BLaER1 (cell line): Measurements from ENCODE around the gene CH25H.
"Not testable (repeated sequence)": the region's sequence is repeated elsewhere in the genome, so short reads cannot be mapped to it uniquely, and the experiment has no call there.

Experiments
- H3K27ac ChIP-seq: shearing (Covaris generic); formaldehyde crosslinking; 2 replicates; pipeline ENCODE4 v1.8.1; 2022
- H3K27me3 ChIP-seq: shearing (Covaris generic); formaldehyde crosslinking; 2 replicates; pipeline ENCODE4 v1.8.1; 2022
- H3K36me3 ChIP-seq: shearing (Covaris generic); formaldehyde crosslinking; 2 replicates; pipeline ENCODE4 v1.8.1; 2022
- H3K4me1 ChIP-seq: shearing (Covaris generic); formaldehyde crosslinking; 2 replicates; pipeline ENCODE4 v1.8.1; 2022
- H3K4me2 ChIP-seq: shearing (Covaris generic); formaldehyde crosslinking; 2 replicates; pipeline ENCODE4 v1.8.1; 2022
- H3K4me3 ChIP-seq: shearing (Covaris generic); formaldehyde crosslinking; 2 replicates; pipeline ENCODE4 v1.8.1; 2022
- H3K9ac ChIP-seq: shearing (Covaris generic); formaldehyde crosslinking; 2 replicates; pipeline ENCODE4 v1.8.1; 2022
- H3K9me3 ChIP-seq: shearing (Covaris generic); formaldehyde crosslinking; 2 replicates; pipeline ENCODE4 v1.8.1; 2022
- H4K20me1 ChIP-seq: shearing (Covaris generic); formaldehyde crosslinking; 2 replicates; pipeline ENCODE4 v1.8.1; 2022
- Cebpa-rat ChIP-seq: shearing (Covaris generic); IDR thresholded peaks from 2 replicates; pipeline ENCODE4 v1.8.1; 2022

The CH25H gene

DNA sequence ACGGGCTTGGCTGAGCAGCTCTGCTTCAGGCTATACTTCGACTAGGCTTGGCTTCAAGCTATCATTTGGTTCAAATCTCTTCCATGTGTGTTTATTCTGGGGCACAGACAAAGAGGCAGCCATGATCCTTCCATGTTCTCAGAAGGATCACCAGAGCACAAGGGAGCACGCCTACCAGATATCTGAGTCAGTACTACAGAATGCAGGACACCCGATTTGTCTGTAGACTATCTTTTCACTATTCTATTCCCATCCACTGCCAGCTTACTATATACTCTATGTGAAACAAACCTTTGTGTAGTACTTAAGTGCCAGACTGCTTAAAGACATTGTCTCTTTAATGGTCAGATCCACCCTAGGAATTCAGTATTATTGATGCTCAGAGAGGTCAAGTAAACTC lies 35.1 kb downstream of the CH25H start:
- Histone ChIP-seq H3K27ac (no peak overlapping the region), H3K4me2 (no peak overlapping the region), H3K27me3 (no peaks in the 10 kb centered on the region), H3K4me1 (no peaks in the 10 kb centered on the region), H3K9ac (no peak overlapping the region), H3K4me3 (no peak overlapping the region), H4K20me1 (no peaks in the 10 kb centered on the region), H3K36me3 (no peaks in the 10 kb centered on the region), H3K9me3 (no peaks in the 10 kb centered on the region)
- TF ChIP-seq Cebpa-rat, result no peak

DNA sequence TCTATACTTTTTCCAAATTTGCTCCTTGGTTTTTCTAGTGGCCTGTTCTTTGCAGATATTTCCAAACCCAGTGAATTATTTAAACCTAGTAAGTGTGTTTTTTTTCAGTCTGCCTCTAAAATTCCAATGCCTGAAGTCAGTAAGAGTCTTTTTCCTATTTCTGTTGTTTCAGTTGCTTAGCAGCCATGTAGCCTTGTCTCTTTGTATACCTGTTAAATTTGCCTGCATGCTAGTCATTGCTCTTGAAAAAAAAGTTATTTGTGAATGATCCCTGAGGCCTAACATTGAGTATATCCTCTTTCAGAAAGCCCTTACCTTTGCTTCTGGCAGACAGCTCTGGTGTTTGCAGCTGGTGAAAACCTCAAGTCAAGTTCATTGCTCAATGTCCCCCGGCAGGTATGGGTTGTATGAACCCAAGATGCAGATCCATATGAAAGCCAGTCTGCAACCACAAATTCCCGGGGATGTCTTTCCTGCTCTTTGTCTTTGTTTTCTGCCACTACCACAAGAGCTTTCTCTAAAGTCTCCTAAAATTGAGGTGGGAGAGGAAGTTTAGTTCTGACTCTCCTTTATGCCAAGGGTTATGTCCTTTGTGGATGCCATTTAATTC lies 35.7 kb downstream of the CH25H start:
- Histone ChIP-seq H3K36me3 (no peaks in the 10 kb centered on the region), H3K27me3 (no peaks in the 10 kb centered on the region), H4K20me1 (no peaks in the 10 kb centered on the region), H3K27ac (no peak overlapping the region), H3K9me3 (no peaks in the 10 kb centered on the region), H3K9ac (no peak overlapping the region), H3K4me1 (no peaks in the 10 kb centered on the region), H3K4me3 (no peak overlapping the region), H3K4me2 (no peak overlapping the region)
- no peak for TF ChIP-seq Cebpa-rat

DNA sequence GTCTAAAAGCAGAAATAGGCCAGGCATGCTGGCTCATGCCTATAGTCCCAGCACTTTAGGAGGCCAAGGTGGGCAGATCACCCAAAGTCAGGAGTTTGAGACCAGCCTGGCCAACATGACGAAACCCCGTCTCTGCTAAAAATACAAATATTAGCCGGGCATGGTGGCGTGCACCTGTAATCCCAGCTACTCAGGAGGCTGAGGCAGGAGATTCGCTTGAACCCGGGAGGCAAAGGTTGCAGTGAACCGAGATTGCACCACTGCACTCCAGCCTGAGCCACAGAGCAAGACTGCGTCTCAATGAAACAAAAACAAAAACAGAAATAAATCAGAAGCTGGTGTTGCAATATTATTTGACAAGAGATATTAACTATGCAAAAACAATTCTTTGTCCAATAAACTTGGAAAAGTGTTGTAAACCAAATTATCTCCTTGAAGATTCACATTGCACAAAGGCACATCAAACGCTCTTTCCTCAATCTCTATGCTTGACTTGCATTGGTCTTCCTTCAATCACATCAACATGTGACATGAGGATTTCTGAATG lies 38.7 kb downstream of the CH25H start:
- not testable (repeated sequence) for H3K9ac ChIP-seq, H3K4me2 ChIP-seq, H3K27me3 ChIP-seq, H3K27ac ChIP-seq, H3K4me3 ChIP-seq, H4K20me1 ChIP-seq, H3K36me3 ChIP-seq, H3K9me3 ChIP-seq, H3K4me1 ChIP-seq

DNA sequence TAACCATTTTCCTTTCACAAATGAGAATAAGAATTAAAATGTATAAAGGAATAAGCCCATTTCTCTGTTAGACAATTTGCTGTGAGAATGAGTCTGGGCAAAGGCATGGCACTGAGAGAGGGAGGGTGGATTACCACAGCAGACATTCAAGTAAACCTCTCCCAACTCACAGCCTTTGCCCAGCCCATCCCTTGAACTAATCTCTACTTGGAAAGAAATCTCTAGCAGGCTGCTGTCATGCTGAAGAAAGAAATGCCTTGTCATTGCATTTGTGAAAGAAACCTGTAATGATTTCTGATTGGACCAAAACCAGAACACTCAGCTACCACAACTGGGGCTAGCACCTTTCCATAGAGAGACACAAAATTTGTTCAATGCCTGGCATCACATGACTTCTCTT lies 39.2 kb downstream of the CH25H start:
- no peaks in the 10 kb centered on the region for H3K27me3 ChIP-seq
- no peaks in the 10 kb centered on the region for H3K4me1 ChIP-seq
- no peak overlapping the region for H3K9ac ChIP-seq
- no peak overlapping the region for H3K4me3 ChIP-seq
- H3K4me2 ChIP-seq, result no peak overlapping the region
- H3K36me3 ChIP-seq, result no peaks in the 10 kb centered on the region
- no peak overlapping the region for H3K27ac ChIP-seq
- H4K20me1 ChIP-seq, result no peaks in the 10 kb centered on the region
- no peaks in the 10 kb centered on the region for H3K9me3 ChIP-seq
- no peak for TF ChIP-seq Cebpa-rat

DNA sequence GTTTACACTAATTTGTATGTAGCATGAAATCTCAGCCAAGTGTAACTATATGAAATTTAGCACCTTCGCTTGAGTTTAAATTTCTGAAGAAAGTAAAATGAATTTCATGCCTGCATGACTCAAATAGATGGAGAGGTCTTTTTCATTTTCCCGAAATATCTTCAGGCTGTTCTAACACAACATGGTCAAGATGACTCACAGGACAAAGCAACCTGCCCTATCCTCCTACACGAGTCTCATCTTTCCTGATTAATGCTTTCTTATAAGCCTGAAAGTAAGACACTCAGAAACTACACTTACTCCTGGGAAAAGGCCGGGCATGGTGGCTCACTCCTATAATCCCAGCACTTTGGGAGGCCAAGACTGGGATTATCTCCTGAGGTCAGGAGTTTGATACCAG lies 41.2 kb downstream of the CH25H start:
- Histone ChIP-seq H3K4me2 (no peak overlapping the region), H3K9ac (no peak overlapping the region), H3K4me1 (no peaks in the 10 kb centered on the region), H3K4me3 (no peak overlapping the region), H3K27me3 (no peaks in the 10 kb centered on the region), H3K36me3 (no peaks in the 10 kb centered on the region), H3K27ac (no peak overlapping the region), H4K20me1 (no peaks in the 10 kb centered on the region), H3K9me3 (no peaks in the 10 kb centered on the region)
- no peak for TF ChIP-seq Cebpa-rat

DNA sequence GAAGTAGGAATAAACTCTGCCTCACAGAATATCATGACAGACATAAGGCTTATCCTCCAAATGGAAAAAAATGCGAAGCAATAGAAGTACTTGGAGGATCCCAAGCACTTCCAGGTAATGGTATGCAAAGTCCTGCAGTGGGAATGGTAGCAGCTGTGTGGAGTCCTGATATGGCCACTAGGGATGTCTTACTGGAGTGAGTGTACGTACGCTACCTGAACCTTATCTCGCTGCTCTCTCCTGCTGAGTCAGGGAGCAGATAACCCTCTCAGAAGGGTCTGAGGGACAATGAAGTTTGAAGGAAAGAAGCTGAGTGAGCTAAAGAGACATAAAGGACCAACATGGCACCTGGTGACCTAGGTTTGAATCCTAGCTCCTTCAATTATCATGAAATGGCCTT lies 42.2 kb downstream of the CH25H start:
- H4K20me1 ChIP-seq, result no peaks in the 10 kb centered on the region
- no peaks in the 10 kb centered on the region for H3K36me3 ChIP-seq
- no peaks in the 10 kb centered on the region for H3K9me3 ChIP-seq
- no peak overlapping the region for H3K4me2 ChIP-seq
- H3K27me3 ChIP-seq, result no peaks in the 10 kb centered on the region
- no peak overlapping the region for H3K9ac ChIP-seq
- H3K27ac ChIP-seq, result no peak overlapping the region
- no peak overlapping the region for H3K4me3 ChIP-seq
- TF ChIP-seq Cebpa-rat, result no peak
- no peaks in the 10 kb centered on the region for H3K4me1 ChIP-seq

DNA sequence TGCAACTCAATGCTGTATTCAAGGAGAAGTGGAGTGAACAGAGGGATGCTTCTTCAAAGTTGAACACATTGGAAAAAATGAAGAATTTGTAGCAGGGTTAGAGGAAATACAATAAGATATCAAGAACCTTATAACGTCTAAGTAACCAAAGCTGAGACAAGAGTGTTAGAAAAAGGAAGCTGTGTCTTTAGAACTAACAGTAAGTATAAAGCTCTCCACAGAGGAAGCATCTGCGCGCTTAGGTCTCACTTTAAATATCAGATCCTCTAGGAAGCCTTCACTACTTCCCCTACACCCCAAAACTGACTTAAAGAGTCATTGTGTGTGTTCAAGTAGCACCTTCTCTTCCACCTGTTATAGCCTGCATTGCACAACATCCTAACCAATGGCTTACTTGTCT lies 43.0 kb downstream of the CH25H start:
- Histone ChIP-seq H3K4me2 (no peak overlapping the region), H3K36me3 (no peaks in the 10 kb centered on the region)
- TF ChIP-seq Cebpa-rat, result no peak

DNA sequence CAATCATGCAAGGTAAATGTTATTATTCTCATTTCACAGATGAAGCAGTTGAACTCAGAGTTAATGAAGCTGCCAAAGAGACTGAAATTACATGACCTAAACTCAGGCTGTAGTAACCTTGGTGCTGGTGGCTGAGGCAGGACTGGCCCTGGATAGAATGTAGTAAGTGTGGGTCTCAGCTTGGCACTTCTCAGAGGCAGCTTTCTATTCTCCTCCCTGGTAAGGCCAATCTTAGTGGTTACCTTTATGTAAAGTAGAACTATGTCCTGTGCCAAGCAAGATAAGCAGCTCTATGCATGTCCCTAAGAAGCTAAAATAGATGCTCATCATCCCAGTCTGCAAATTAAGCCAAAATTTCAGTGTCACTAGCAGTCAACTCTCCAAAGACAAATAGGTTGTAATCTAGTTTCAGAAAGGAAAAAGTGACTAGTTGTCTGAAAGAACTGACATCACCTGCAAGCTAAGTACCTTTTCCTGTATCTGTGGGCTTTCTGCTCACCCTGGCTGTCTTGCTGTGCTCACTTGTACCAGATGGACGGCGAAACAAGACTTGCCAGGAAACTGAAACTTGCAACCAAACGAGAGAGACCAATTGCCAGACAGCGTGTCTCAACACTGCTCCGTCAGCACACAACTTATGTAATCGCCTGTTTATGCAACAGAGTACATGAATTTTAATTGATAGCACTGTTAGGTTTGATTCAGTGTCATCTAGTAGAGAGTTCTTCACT lies 43.7 kb downstream of the CH25H start:
- no peaks in the 10 kb centered on the region for H4K20me1 ChIP-seq
- no peaks in the 10 kb centered on the region for H3K4me1 ChIP-seq
- H3K9ac ChIP-seq, result no peak overlapping the region
- H3K4me3 ChIP-seq, result no peak overlapping the region
- TF ChIP-seq Cebpa-rat, result no peak
- no peaks in the 10 kb centered on the region for H3K36me3 ChIP-seq
- no peak overlapping the region for H3K27ac ChIP-seq
- H3K4me2 ChIP-seq, result no peak overlapping the region
- no peaks in the 10 kb centered on the region for H3K27me3 ChIP-seq
- H3K9me3 ChIP-seq, result no peaks in the 10 kb centered on the region

More for the DNA sequence above, 43.0 kb downstream of the CH25H start:
- H3K27ac ChIP-seq, result no peak overlapping the region
- no peak overlapping the region for H3K4me3 ChIP-seq
- no peak overlapping the region for H3K9ac ChIP-seq
- H3K4me1 ChIP-seq, result no peaks in the 10 kb centered on the region
- H4K20me1 ChIP-seq, result no peaks in the 10 kb centered on the region
- no peaks in the 10 kb centered on the region for H3K9me3 ChIP-seq
- no peaks in the 10 kb centered on the region for H3K27me3 ChIP-seq

DNA sequence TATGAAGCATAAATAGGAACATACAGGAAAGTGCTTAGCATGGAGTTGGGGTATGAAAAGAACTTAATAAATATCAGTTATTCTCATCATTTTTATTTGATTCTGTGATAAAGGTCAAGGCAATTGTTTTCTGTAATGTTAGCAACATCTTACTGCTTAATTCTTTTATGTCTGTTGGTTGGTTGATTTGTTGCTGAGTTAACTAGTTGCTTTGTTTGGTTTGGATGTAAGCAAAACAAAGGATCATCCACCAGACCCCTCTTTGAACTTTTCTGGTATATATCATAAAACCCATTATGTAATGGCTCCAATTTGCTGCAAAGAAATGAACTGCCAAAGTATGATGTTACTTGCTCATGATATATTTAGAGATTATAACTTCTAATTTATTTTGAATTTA lies 44.5 kb downstream of the CH25H start:
- Histone ChIP-seq H3K9ac (no peak overlapping the region), H3K9me3 (no peaks in the 10 kb centered on the region), H3K4me2 (no peak overlapping the region), H3K4me3 (no peak overlapping the region), H3K4me1 (no peaks in the 10 kb centered on the region), H3K27me3 (no peaks in the 10 kb centered on the region), H3K36me3 (no peaks in the 10 kb centered on the region), H4K20me1 (no peaks in the 10 kb centered on the region), H3K27ac (no peak overlapping the region)
- no peak for TF ChIP-seq Cebpa-rat

DNA sequence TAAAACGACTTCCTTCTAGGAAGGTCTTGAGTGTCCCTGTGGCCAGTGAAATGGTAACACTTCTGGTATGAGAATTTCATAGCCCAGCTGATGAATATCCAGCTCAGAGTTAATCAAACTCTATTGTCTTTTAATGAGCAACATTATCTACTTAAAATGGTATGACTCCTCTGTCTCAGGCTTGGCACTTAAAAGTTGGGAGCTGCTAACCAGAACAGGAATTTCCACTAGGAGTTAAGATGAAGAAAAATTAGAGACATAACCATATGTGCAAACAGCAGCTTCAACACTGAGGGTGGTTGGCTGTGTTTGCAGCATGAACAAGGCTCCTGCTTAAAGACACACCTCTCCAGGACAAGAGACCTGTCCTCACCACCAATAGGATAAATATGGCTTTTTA lies 46.8 kb downstream of the CH25H start:
- no peak for TF ChIP-seq Cebpa-rat
- Histone ChIP-seq H4K20me1 (no peaks in the 10 kb centered on the region), H3K27me3 (no peaks in the 10 kb centered on the region), H3K27ac (no peak overlapping the region), H3K4me3 (no peak overlapping the region), H3K36me3 (no peaks in the 10 kb centered on the region), H3K4me1 (no peaks in the 10 kb centered on the region), H3K4me2 (no peak overlapping the region), H3K9ac (no peak overlapping the region), H3K9me3 (no peaks in the 10 kb centered on the region)
